Measurements from ENCODE around the gene NLRC4. TPM values are rescaled to one million over a fixed set of nuclear protein-coding genes. Genes with fewer than 3 reads are reported as not detected.

Gene NLRC4
- total and polyA plus RNA-seq, 2 of the 8 experiments (the other 6 are each of a cell fraction or from before 2014, with no cell fraction given), result not detected

DNA sequence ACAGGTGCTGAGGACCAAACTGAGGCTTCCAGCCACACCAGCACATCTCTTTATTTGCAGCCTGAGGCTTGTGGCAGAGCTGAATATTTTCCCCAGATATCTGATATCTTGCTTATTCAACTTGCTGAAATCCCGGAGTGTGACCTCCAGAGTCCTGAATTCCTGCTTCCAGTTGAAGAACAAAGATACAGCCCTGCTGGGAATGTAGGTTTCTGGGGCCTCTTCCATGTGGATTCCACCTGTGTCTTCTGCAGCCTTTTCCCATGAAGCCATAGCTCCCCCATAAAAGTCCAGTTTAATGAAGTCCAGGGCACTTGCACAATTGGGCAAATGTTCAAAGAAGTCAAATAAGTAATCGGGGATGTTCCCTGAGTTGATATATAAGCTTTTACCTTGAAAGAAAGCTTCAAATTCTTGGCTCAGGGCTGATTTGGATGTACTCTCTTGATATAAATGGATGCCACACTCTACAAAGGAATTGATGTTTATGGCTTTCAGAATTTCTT is 14.9 kb downstream of the NLRC4 start:
- H3K4me2 ChIP-seq (ENCODE audit: insufficient read depth in 1 of 2, low read depth in 2 of 2, low read length in 2 of 2), result no peak overlapping the region
- no peak overlapping the region for H4K91ac ChIP-seq (replicated peaks; ENCODE audit: insufficient read length, low read length)
- no peaks in the 10 kb centered on the region for H4K20me1 ChIP-seq (replicated peaks in 1 of 2; ENCODE audit: control insufficient read depth in 1 of 2, insufficient read depth in 2 of 2, low read length in 2 of 2)
- no peaks in the 10 kb centered on the region for H3K4me1 ChIP-seq (replicated peaks in 1 of 4; ENCODE audit: control insufficient read depth in 3 of 4, insufficient read depth in 4 of 4, low read length in 3 of 4)
- H3K56ac ChIP-seq (replicated peaks; ENCODE audit: insufficient read length, low read depth, low read length), result no peak overlapping the region
- H2BK20ac ChIP-seq (ENCODE audit: low read length), result no peak overlapping the region
- H3K14ac ChIP-seq (ENCODE audit: insufficient read length), result no peak overlapping the region
- H3K4me3 ChIP-seq (ENCODE audit: extremely low read depth in 1 of 4, insufficient read depth in 2 of 4, low read depth in 3 of 4, low read length in 4 of 4), result no peak overlapping the region
- no peak overlapping the region for H3K23ac ChIP-seq (ENCODE audit: insufficient read length)
- no peak overlapping the region for H2BK15ac ChIP-seq (ENCODE audit: low read length)
- CTCF ChIA-PET (ENCODE audit: partially characterized antibody), result interaction anchor here (1.2 to 1.4 kb wide), 2 partner anchors 10 to 21 kb away, joined by 3 read pairs; no protein-coding TSS in a partner anchor
- DNase-seq (ENCODE audit: low read depth in 1 of 2, low spot score in 2 of 2), result no peak
- H4K5ac ChIP-seq (ENCODE audit: insufficient read length, low read depth, low read length), result no peak overlapping the region
- POLR2A ChIA-PET (ENCODE audit: partially characterized antibody), result interaction anchor here (0.8 to 1.1 kb wide), 2 partner anchors 8 to 20 kb away, joined by 3 read pairs; no protein-coding TSS in a partner anchor
- WGBS, 2 experiments (ENCODE audit: extremely low coverage in 1 of 2, insufficient coverage in 1 of 2, insufficient read length in 1 of 2, insufficient replicate concordance in 2 of 2, low coverage in 1 of 2, low lambda C conversion rate in 2 of 2, missing lambda C conversion rate in 1 of 2), result 89% methylated on average over 2 of the region's 2 CpGs; no CpG with 5 or more reads in 1 of the 2 experiments
- no peaks in the 10 kb centered on the region for H3K9me3 ChIP-seq (ENCODE audit: insufficient read depth in 2 of 2, low read depth in 1 of 2, low read length in 1 of 2)
- no peaks in the 10 kb centered on the region for H3K23me2 ChIP-seq (ENCODE audit: low read depth, low read length)
- H4K8ac ChIP-seq (ENCODE audit: extremely low read depth, insufficient read depth, low read length), result no peak overlapping the region
- no peak overlapping the region for H2BK120ac ChIP-seq (replicated peaks; ENCODE audit: low read depth, low read length)
- no peaks in the 10 kb centered on the region for H3K36me3 ChIP-seq (ENCODE audit: control insufficient read depth in 2 of 4, insufficient read depth in 4 of 4, low read length in 3 of 4)
- no peak overlapping the region for H2AFZ ChIP-seq (ENCODE audit: low read length)
- H2AK5ac ChIP-seq (ENCODE audit: low read depth, low read length), result no peak overlapping the region
- no peaks in the 10 kb centered on the region for H3K79me2 ChIP-seq (ENCODE audit: control insufficient read depth in 1 of 2, insufficient read depth in 2 of 2, low read length in 2 of 2)
- no peak overlapping the region for H3K27ac ChIP-seq (ENCODE audit: low read depth, low read length)
- H3K4ac ChIP-seq (replicated peaks; ENCODE audit: insufficient read length, low read depth, low read length), result no peak overlapping the region
- no peak for TF ChIP-seq RNF2 (IDR thresholded peaks at IDR 0.05; ENCODE audit: borderline replicate concordance, low read depth, low read length, missing control alignments, poor library complexity, severe bottlenecking)
- TF ChIP-seq EP300 (IDR thresholded peaks at IDR 0.05; ENCODE audit: borderline replicate concordance in 1 of 2, low read depth in 2 of 2, low read length in 2 of 2), result no peak
- TF ChIP-seq, protein P1, sequence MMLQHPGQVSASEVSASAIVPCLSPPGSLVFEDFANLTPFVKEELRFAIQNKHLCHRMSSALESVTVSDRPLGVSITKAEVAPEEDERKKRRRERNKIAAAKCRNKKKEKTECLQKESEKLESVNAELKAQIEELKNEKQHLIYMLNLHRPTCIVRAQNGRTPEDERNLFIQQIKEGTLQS (IDR thresholded peaks at IDR 0.05; ENCODE audit: insufficient read depth, low read depth, low read length), result no peak
- TF ChIP-seq EGR1 (IDR thresholded peaks at IDR 0.05; ENCODE audit: borderline replicate concordance, low read depth, low read length), result no peak
- TF ChIP-seq, protein P2, sequence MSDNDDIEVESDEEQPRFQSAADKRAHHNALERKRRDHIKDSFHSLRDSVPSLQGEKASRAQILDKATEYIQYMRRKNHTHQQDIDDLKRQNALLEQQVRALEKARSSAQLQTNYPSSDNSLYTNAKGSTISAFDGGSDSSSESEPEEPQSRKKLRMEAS (IDR thresholded peaks at IDR 0.05), result no peak
- H3K27me3 ChIP-seq (replicated peaks in 1 of 4; ENCODE audit: control insufficient read depth in 3 of 4, extremely low read depth in 1 of 4, insufficient read depth in 3 of 4, low read length in 3 of 4), result peaks cover 0 to 2% (median 0%) of the 10 kb centered on the region in 4 experiments; a peak in 1 of 7 replicates
- H3K9ac ChIP-seq (replicated peaks in 1 of 4; ENCODE audit: extremely low read depth in 1 of 4, low read depth in 3 of 4, low read length in 3 of 4), result no peak overlapping the region
- H3K79me1 ChIP-seq (ENCODE audit: low read depth, low read length), result no peaks in the 10 kb centered on the region
- no peak overlapping the region for H2BK5ac ChIP-seq (ENCODE audit: low read depth, low read length)
- FAIRE-seq, result no peak
- H3K18ac ChIP-seq (ENCODE audit: extremely low read depth, low read length), result no peak overlapping the region
- no peak overlapping the region for H2BK12ac ChIP-seq (ENCODE audit: low read depth, low read length)

All from H1 (cell line).